ENCODE measurements around the gene TAB2.

DNA sequence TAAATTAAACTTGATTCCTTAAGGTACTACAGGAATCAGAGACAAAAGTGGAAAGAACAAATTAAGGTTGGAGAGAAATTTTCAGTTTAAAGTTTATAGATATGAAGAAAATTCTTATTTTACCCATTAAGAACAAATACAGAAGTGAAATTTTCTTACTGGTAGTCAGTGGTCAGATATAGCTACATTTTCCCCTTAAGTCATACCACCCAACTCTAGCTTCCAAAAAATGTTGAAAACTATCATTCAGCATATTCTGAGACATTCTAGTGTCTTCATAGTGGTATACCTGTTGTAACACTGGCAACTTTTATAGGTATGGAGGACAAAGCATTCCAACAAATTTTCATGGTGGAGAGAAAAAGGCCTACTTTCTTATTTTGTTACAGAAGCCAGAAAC, 67.0 kb downstream of the TAB2 start:
- TF ChIP-seq, protein P1, sequence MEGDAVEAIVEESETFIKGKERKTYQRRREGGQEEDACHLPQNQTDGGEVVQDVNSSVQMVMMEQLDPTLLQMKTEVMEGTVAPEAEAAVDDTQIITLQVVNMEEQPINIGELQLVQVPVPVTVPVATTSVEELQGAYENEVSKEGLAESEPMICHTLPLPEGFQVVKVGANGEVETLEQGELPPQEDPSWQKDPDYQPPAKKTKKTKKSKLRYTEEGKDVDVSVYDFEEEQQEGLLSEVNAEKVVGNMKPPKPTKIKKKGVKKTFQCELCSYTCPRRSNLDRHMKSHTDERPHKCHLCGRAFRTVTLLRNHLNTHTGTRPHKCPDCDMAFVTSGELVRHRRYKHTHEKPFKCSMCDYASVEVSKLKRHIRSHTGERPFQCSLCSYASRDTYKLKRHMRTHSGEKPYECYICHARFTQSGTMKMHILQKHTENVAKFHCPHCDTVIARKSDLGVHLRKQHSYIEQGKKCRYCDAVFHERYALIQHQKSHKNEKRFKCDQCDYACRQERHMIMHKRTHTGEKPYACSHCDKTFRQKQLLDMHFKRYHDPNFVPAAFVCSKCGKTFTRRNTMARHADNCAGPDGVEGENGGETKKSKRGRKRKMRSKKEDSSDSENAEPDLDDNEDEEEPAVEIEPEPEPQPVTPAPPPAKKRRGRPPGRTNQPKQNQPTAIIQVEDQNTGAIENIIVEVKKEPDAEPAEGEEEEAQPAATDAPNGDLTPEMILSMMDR (IDR thresholded peaks at IDR 0.05), result no peak
- no peak for TF ChIP-seq POLR2A (IDR thresholded peaks at IDR 0.05)
